ENCODE data around the gene SNAPC1. TPM values are rescaled to one million over a fixed set of nuclear protein-coding genes. Genes with fewer than 3 reads are reported as not detected.
A peak's percentile ranks its signal among the peaks of the same experiment; 100 is the strongest.

Gene SNAPC1
- total and polyA plus RNA-seq, 9 of the 15 experiments (the other 6 are each of a cell fraction or from before 2014, with no cell fraction given) = 3.7 to 9.0 (median 7.9) TPM

DNA sequence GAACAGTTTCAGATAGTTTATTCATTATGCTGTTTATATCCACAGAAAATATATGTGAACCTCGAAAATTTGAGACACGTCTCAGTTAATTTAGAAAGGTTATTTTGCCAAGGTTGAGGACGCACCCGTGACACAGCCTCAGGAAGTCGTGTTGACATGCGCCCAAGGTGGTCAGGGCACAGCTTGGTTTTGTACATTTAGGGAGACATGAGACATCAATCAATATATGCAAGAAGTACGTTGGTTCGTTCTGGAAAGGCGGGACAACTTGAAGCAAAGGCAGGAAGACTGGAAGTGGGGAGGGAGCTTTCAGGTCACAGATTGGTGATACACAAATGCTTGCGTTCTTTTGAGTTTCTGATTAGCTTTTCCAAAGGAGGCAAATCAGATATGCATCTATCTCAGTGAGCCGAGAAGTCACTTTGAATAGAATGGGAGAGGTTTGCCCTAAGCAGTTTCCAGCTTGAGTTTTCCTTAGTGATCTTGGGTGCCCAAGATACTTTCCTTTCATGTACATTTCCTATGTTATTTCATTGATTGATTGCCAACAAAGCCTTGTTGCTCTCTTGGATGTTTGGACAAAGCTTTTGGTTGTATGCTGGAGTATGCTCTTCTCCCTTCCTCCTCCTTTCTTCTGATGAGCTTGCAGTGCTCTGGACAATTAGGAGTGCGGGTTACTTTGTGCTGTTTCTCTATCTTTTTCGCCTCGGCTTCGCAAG lies 3.2 kb downstream of the SNAPC1 start (continued):
- TF ChIP-seq LCOR (CRISPR knock-in tag; IDR thresholded peaks at IDR 0.05) = no peak
- no peak for TF ChIP-seq EWSR1 (IDR thresholded peaks at IDR 0.05; ENCODE audit: borderline replicate concordance, low read depth, partially characterized antibody)
- TF ChIP-seq EP400 (IDR thresholded peaks at IDR 0.05) = 0 out of 2 replicates have a peak, but pooled peaks have one; percentile 20
- TF ChIP-seq RBM22 (IDR thresholded peaks at IDR 0.05; ENCODE audit: low read depth, low read length, poor library complexity, severe bottlenecking) = no peak
- peak; percentile 85 for TF ChIP-seq MEIS2 (IDR thresholded peaks at IDR 0.05; ENCODE audit: partially characterized antibody)
- TF ChIP-seq, protein P1, sequence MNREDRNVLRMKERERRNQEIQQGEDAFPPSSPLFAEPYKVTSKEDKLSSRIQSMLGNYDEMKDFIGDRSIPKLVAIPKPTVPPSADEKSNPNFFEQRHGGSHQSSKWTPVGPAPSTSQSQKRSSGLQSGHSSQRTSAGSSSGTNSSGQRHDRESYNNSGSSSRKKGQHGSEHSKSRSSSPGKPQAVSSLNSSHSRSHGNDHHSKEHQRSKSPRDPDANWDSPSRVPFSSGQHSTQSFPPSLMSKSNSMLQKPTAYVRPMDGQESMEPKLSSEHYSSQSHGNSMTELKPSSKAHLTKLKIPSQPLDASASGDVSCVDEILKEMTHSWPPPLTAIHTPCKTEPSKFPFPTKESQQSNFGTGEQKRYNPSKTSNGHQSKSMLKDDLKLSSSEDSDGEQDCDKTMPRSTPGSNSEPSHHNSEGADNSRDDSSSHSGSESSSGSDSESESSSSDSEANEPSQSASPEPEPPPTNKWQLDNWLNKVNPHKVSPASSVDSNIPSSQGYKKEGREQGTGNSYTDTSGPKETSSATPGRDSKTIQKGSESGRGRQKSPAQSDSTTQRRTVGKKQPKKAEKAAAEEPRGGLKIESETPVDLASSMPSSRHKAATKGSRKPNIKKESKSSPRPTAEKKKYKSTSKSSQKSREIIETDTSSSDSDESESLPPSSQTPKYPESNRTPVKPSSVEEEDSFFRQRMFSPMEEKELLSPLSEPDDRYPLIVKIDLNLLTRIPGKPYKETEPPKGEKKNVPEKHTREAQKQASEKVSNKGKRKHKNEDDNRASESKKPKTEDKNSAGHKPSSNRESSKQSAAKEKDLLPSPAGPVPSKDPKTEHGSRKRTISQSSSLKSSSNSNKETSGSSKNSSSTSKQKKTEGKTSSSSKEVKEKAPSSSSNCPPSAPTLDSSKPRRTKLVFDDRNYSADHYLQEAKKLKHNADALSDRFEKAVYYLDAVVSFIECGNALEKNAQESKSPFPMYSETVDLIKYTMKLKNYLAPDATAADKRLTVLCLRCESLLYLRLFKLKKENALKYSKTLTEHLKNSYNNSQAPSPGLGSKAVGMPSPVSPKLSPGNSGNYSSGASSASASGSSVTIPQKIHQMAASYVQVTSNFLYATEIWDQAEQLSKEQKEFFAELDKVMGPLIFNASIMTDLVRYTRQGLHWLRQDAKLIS (CRISPR knock-in tag; IDR thresholded peaks at IDR 0.05) = no peak
- TF ChIP-seq NR2C2 (CRISPR knock-in tag; IDR thresholded peaks at IDR 0.05) = no peak
- TF ChIP-seq NR2C2 (tag; IDR thresholded peaks at IDR 0.05) = peak; percentile 32; the same call in 1 of the 2 replicates
- TF ChIP-seq, protein P2, sequence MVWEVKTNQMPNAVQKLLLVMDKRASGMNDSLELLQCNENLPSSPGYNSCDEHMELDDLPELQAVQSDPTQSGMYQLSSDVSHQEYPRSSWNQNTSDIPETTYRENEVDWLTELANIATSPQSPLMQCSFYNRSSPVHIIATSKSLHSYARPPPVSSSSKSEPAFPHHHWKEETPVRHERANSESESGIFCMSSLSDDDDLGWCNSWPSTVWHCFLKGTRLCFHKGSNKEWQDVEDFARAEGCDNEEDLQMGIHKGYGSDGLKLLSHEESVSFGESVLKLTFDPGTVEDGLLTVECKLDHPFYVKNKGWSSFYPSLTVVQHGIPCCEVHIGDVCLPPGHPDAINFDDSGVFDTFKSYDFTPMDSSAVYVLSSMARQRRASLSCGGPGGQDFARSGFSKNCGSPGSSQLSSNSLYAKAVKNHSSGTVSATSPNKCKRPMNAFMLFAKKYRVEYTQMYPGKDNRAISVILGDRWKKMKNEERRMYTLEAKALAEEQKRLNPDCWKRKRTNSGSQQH (CRISPR knock-in tag; IDR thresholded peaks at IDR 0.05) = no peak
- no peak for TF ChIP-seq ZNF263 (CRISPR knock-in tag; IDR thresholded peaks at IDR 0.05; ENCODE audit: borderline replicate concordance)
- TF ChIP-seq CBFA2T2 (conservative IDR thresholded peaks at IDR 0.05) = no peak
- no peak for TF ChIP-seq IFI16 (CRISPR knock-in tag; IDR thresholded peaks at IDR 0.05)
- no peak for TF ChIP-seq SAFB (IDR thresholded peaks at IDR 0.05; ENCODE audit: borderline replicate concordance, low read depth, low read length)
- no peak for TF ChIP-seq ZNF143 (CRISPR knock-in tag; IDR thresholded peaks at IDR 0.05)
- TF ChIP-seq, protein P3, sequence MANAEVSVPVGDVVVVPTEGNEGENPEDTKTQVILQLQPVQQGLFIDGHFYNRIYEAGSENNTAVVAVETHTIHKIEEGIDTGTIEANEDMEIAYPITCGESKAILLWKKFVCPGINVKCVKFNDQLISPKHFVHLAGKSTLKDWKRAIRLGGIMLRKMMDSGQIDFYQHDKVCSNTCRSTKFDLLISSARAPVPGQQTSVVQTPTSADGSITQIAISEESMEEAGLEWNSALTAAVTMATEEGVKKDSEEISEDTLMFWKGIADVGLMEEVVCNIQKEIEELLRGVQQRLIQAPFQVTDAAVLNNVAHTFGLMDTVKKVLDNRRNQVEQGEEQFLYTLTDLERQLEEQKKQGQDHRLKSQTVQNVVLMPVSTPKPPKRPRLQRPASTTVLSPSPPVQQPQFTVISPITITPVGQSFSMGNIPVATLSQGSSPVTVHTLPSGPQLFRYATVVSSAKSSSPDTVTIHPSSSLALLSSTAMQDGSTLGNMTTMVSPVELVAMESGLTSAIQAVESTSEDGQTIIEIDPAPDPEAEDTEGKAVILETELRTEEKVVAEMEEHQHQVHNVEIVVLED (CRISPR knock-in tag; IDR thresholded peaks at IDR 0.05) = no peak
- TF ChIP-seq FOXK2 (conservative IDR thresholded peaks at IDR 0.05 in 1 of 2, IDR thresholded peaks at IDR 0.05 in 1 of 2; ENCODE audit: low read depth in 2 of 2) = peak; percentile 33 to 34; a peak in 1 of 4 replicates

Data from K562 (cell line).